OCI-LY7 (cell line): ENCODE data around the gene PBLD. TPM values are rescaled to one million over a fixed set of nuclear protein-coding genes. Genes with fewer than 3 reads are reported as not detected.

Source experiments
- BruUV-seq: library from RNA; stranded (reverse); fragments of 400-500 nt; replicated peaks from 2 replicates; lab custom pipeline; 2021; lab: Mats Ljungman, UMichigan
- CTCF ChIA-PET: fragments of 300-600 bp; sonication (Branson Sonifier 250); formaldehyde crosslinking; loops from one replicate; lab custom pipeline; 2022; ENCODE audit warnings: antibody characterized with exemption; ENCODE audit not compliant: unreplicated experiment; lab: Charles Lee
- POLR2A ChIA-PET: fragments of 300-600 bp; sonication (Branson Sonifier 250); formaldehyde crosslinking; loops from one replicate; lab custom pipeline; 2022; ENCODE audit warnings: antibody characterized with exemption; lab: Charles Lee
- DNase-seq: peaks from one replicate; pipeline ENCODE4 v3.0.0-alpha.2; 2015; ENCODE audit warnings: low spot score
- H2AFZ ChIP-seq: fragments of 200-600 bp; sonication (generic), shearing (Covaris generic); 2 replicates; pipeline ENCODE4 v1.6.1; 2014; ENCODE audit warnings: mild to moderate bottlenecking, antibody characterized with exemption, low read length, moderate library complexity
- H3K27ac ChIP-seq: fragments of 200-600 bp; sonication (generic); 2 replicates; pipeline ENCODE4 v1.5.1; 2014; ENCODE audit warnings: mixed run types, low read depth, mild to moderate bottlenecking, moderate library complexity, low read length, inconsistent platforms; ENCODE audit not compliant: poor library complexity, severe bottlenecking
- H3K36me3 ChIP-seq: fragments of 200-600 bp; sonication (generic); 2 replicates; pipeline ENCODE4 v1.6.1; 2014; ENCODE audit warnings: mild to moderate bottlenecking, antibody characterized with exemption, low read length, moderate library complexity, mixed read lengths; ENCODE audit not compliant: insufficient read depth
- H3K4me1 ChIP-seq: fragments of 200-600 bp; sonication (generic); 2 replicates; pipeline ENCODE4 v1.5.1; 2014; ENCODE audit warnings: mild to moderate bottlenecking, low read length; ENCODE audit not compliant: insufficient read depth, poor library complexity, severe bottlenecking
- H3K4me2 ChIP-seq: fragments of 200-600 bp; sonication (generic); 2 replicates; pipeline ENCODE4 v1.6.1; 2014; ENCODE audit warnings: mild to moderate bottlenecking, low read length
- H3K4me3 ChIP-seq: fragments of 200-600 bp; sonication (generic); 2 replicates; pipeline ENCODE4 v1.5.1; 2014; ENCODE audit warnings: mild to moderate bottlenecking, low read depth, low read length; ENCODE audit not compliant: poor library complexity, severe bottlenecking
- H3K79me2 ChIP-seq: fragments of 200-600 bp; sonication (generic); 2 replicates; pipeline ENCODE4 v1.6.1; 2016; ENCODE audit warnings: low read depth, mild to moderate bottlenecking, low read length, moderate library complexity, mixed read lengths; ENCODE audit not compliant: insufficient read depth
- H3K9me2 ChIP-seq: fragments of 200-600 bp; sonication (generic); 2 replicates; pipeline ENCODE4 v1.6.1; 2016; ENCODE audit warnings: mild to moderate bottlenecking, low read length, mixed read lengths; ENCODE audit not compliant: insufficient read depth
- H3K9me3 ChIP-seq: fragments of 200-600 bp; sonication (generic); 2 replicates; pipeline ENCODE4 v1.6.1; 2014; ENCODE audit warnings: mild to moderate bottlenecking, mixed run types, low read length, mixed read lengths
- H4K20me1 ChIP-seq: fragments of 200-600 bp; sonication (generic); 2 replicates; pipeline ENCODE4 v1.6.1; 2014; ENCODE audit warnings: mild to moderate bottlenecking, antibody characterized with exemption, low read length, moderate library complexity, mixed read lengths; ENCODE audit not compliant: insufficient read depth
- CTCF ChIP-seq: fragments of 200-600 bp; sonication (generic); conservative IDR thresholded peaks from 2 replicates; pipeline ENCODE4 v1.5.1; 2014; ENCODE audit warnings: mild to moderate bottlenecking, antibody characterized with exemption, low read length, moderate library complexity, mixed read lengths
- EZH2phosphoT487 ChIP-seq: fragments of 200-600 bp; sonication (generic); IDR thresholded peaks from 2 replicates; pipeline ENCODE4 v1.6.1; 2018; ENCODE audit warnings: low read depth, borderline replicate concordance, mild to moderate bottlenecking, mixed run types, antibody characterized with exemption, low read length, moderate library complexity, mixed read lengths
- intact Hi-C: fragments of 100-400 bp; cut with micrococcal nuclease; formaldehyde crosslinking; loops from one replicate; pipeline ENCODE4 v1.10.0; 2022; ENCODE audit not compliant: unreplicated experiment
- total RNA-seq, 2 experiments: library from RNA; depleted of rRNA in 1 of 2; stranded (reverse); fragments of >200 nt in 1 of 2; shearing (Covaris generic) in 1 of 2; gene quantifications; 2 replicates each; pipeline ENCODE4 v1.2.3, GENCODE V29; 2014 to 2022

Gene PBLD
- total RNA-seq, 2 experiments from 2014 or later: 3.1 to 5.9 TPM

- no peaks in the 10 kb centered on the region for H3K9me3 ChIP-seq
- POLR2A ChIA-PET: no interaction called here
- CTCF ChIA-PET: interaction anchor here (0.6 kb wide), 1 partner anchor 1308 kb away, joined by 3 read pairs; no protein-coding TSS in a partner anchor
- H3K4me1 ChIP-seq: no peaks in the 10 kb centered on the region
- no peak overlapping the region for H3K4me3 ChIP-seq
- intact Hi-C loops: no loop called here
- H2AFZ ChIP-seq: no peak overlapping the region
- H3K9me2 ChIP-seq: no peaks in the 10 kb centered on the region
- peaks cover 21% of the 10 kb centered on the region for H3K36me3 ChIP-seq
- H4K20me1 ChIP-seq: no peaks in the 10 kb centered on the region
- BruUV-seq: no TSS peak
- H3K27ac ChIP-seq: no peak overlapping the region
- no peak overlapping the region for H3K4me2 ChIP-seq
- H3K79me2 ChIP-seq: no peaks in the 10 kb centered on the region
- no peak for DNase-seq
- no peak for TF ChIP-seq CTCF
- no peak for TF ChIP-seq EZH2phosphoT487
These were observed 20.8 kb upstream of the PBLD start for GRCh38 chr10:68353537-68353936.

GRCh38 chr10:68348265-68348741, 15.6 kb upstream of the PBLD start:
- intact Hi-C loops: loop anchor here (1.0 kb wide), 1 partner anchor 136 kb away; no protein-coding TSS in a partner anchor
- ChIA-PET CTCF (no interaction called here), POLR2A (interaction anchor here (0.6 to 1.6 kb wide), 5 partner anchors 9 to 495 kb away, joined by 3 to 7 read pairs (median 4); partner anchors contain the start of gene PBLD)
- H3K27ac ChIP-seq: no peak overlapping the region
- DNase-seq: peak; percentile 67
- H3K4me1 ChIP-seq: no peaks in the 10 kb centered on the region
- H3K4me2 ChIP-seq: no peak overlapping the region
- no peak overlapping the region for H3K4me3 ChIP-seq
- H3K79me2 ChIP-seq: peaks cover under 1% of the 10 kb centered on the region; the same call in 1 of the 2 replicates
- H4K20me1 ChIP-seq: no peaks in the 10 kb centered on the region
- H3K36me3 ChIP-seq: peaks cover 66% of the 10 kb centered on the region
- TF ChIP-seq CTCF (peak; percentile 85), EZH2phosphoT487 (no peak)
- no TSS peak for BruUV-seq
- no peaks in the 10 kb centered on the region for H3K9me2 ChIP-seq
- H2AFZ ChIP-seq: no peak overlapping the region
- no peaks in the 10 kb centered on the region; the same call in 1 of the 2 replicates for H3K9me3 ChIP-seq

GRCh38 chr10:68346774-68347173, 14.0 kb upstream of the PBLD start:
- Histone ChIP-seq H4K20me1 (peaks cover 6% of the 10 kb centered on the region; the same call in 1 of the 2 replicates), H3K9me3 (no peaks in the 10 kb centered on the region; the same call in 1 of the 2 replicates), H2AFZ (no peak overlapping the region), H3K36me3 (peaks cover 70% of the 10 kb centered on the region), H3K9me2 (no peaks in the 10 kb centered on the region), H3K4me3 (no peak overlapping the region), H3K27ac (no peak overlapping the region), H3K4me2 (no peak overlapping the region), H3K4me1 (no peaks in the 10 kb centered on the region), H3K79me2 (peaks cover 14% of the 10 kb centered on the region; the same call in 1 of the 2 replicates)
- ChIA-PET POLR2A (interaction anchor here (0.7 kb wide), 2 partner anchors 279 to 404 kb away, joined by 3 to 5 read pairs; no protein-coding TSS in a partner anchor), CTCF (interaction anchor here (1.1 kb wide), 1 partner anchor 485 kb away, joined by 3 read pairs; no protein-coding TSS in a partner anchor)
- no peak for DNase-seq
- intact Hi-C loops: no loop called here
- no peak for TF ChIP-seq CTCF
- TF ChIP-seq EZH2phosphoT487: no peak
- no TSS peak for BruUV-seq
